ENCODE results near the gene DPP4. TPM values are rescaled to one million over a fixed set of nuclear protein-coding genes. Genes with fewer than 3 reads are reported as not detected.

Gene DPP4
- total and polyA plus RNA-seq, 8 donors, result 28.0 to 105 (median 44.1) TPM

DNA sequence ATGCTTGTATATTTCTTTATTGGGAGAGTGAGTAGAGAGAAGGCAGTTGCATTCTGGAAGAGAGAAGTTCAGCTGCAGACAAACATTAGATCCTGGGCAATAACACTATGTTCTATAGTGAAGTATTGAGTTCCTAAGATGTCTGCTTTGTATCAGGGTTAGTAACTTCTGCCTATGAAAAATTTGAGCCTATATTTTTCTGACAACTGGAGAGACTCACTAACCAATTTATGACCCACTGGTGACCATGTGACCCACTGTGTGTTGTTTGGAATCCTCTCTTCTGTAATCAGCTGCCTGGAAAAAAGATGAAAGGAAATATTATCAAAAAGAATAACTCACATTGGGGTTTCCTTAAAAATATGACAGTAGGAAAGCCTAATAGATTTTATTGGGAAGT is 35.3 kb downstream of the DPP4 start:
- no peaks in the 10 kb centered on the region for H3K9me3 ChIP-seq
- no peaks in the 10 kb centered on the region for H3K4me1 ChIP-seq
- ATAC-seq (no peak), DNase-seq (no peak)
- H3K36me3 ChIP-seq, result no peaks in the 10 kb centered on the region
- no peak overlapping the region for H3K27ac ChIP-seq
- intact Hi-C loops (cut with DNase I), result no loop called here
- no peak overlapping the region for H3K4me3 ChIP-seq
- no peaks in the 10 kb centered on the region for H3K27me3 ChIP-seq
- no peak for TF ChIP-seq CTCF (IDR thresholded peaks at IDR 0.05)

DNA sequence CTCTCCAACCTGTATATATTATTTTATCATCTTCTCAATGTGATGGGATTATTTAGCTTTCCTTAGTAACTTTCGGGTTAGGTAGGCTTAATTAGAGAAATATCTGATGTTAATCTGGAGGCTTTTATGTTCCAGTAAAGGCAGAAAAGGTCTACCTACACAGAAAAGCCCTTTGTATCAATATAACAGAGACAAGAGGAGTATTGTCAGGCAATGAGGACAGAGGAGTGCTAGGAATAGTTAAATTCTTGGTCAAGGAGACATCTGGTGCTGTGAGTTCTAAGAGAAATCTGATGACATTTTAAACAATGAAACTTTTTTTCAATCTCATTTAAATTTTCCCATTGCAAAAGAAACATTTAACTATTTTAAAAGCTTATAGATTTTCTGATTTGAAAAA is 36.1 kb downstream of the DPP4 start:
- Histone ChIP-seq H3K27me3 (no peaks in the 10 kb centered on the region), H3K36me3 (no peaks in the 10 kb centered on the region), H3K9me3 (no peaks in the 10 kb centered on the region), H3K4me1 (no peaks in the 10 kb centered on the region), H3K27ac (no peak overlapping the region), H3K4me3 (no peak overlapping the region)
- DNase-seq (no peak), ATAC-seq (no peak)
- no peak for TF ChIP-seq CTCF (IDR thresholded peaks at IDR 0.05)
- intact Hi-C loops (cut with DNase I), result no loop called here

DNA sequence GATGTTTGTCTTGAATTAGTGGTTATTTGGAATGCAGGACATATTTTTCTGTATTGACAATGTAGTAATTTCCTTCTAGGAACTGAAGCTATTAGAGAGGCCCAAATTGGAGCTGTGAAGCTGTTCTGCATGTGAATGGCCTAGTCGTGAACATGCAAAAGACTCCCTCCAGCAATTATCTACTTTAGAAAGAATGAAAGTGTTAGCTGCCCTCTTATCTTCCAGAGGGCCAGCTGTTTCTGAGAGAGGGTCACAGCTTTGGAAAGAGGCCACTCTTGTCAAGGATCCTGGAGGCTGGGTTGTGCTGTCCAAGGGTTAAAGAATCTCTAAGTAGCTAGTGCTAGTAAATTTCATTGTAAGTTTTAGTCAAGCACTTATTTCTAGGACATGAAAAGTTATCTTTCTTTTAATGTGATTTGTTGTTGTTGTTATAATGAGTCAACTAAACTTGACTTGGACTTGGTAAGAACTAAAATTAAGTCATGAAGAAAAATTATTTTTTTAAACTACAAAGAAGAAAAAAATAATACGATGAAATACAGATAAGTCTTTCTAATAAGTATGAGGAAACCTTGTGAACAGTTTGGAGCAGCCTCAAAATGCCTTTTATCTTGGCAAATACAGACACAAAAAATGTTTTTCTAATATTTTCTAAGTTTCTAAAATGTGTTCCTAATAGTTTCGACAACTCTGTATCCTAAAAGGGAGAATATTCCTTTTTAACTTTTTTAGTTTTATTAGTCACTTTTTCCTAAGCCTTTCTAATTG is 36.8 kb downstream of the DPP4 start:
- Histone ChIP-seq H3K27ac (no peak overlapping the region), H3K27me3 (no peaks in the 10 kb centered on the region), H3K36me3 (no peaks in the 10 kb centered on the region), H3K4me1 (no peaks in the 10 kb centered on the region), H3K4me3 (no peak overlapping the region), H3K9me3 (no peaks in the 10 kb centered on the region)
- ATAC-seq, result no peak
- DNase-seq, result no peak
- intact Hi-C loops (cut with DNase I), result no loop called here
- no peak for TF ChIP-seq CTCF (IDR thresholded peaks at IDR 0.05)

- Histone ChIP-seq H3K4me1 (no peaks in the 10 kb centered on the region), H3K36me3 (no peaks in the 10 kb centered on the region), H3K9me3 (no peaks in the 10 kb centered on the region), H3K27ac (no peak overlapping the region), H3K4me3 (no peak overlapping the region), H3K27me3 (no peaks in the 10 kb centered on the region)
- no peak for ATAC-seq
- DNase-seq, result no peak
- intact Hi-C loops (cut with DNase I), result no loop called here
- TF ChIP-seq CTCF (IDR thresholded peaks at IDR 0.05), result no peak
These were observed 38.0 kb downstream of the DPP4 start for GRCh38 chr2:162035981-162036380.

- no peak for ATAC-seq
These were observed 43.4 kb downstream of the DPP4 start for GRCh38 chr2:162030363-162031190.

More at GRCh38 chr2:162030363-162031190, 43.4 kb downstream of the DPP4 start:
- H3K36me3 ChIP-seq, result no peaks in the 10 kb centered on the region
- no peak overlapping the region for H3K27ac ChIP-seq
- intact Hi-C loops (cut with DNase I), result no loop called here
- H3K4me1 ChIP-seq, result peaks cover 0 to 2% of the 10 kb centered on the region in 2 donors
- no peaks in the 10 kb centered on the region for H3K27me3 ChIP-seq
- TF ChIP-seq CTCF (IDR thresholded peaks at IDR 0.05), result no peak
- DNase-seq, result no peak
- H3K9me3 ChIP-seq, result no peaks in the 10 kb centered on the region
- H3K4me3 ChIP-seq, result no peak overlapping the region

Data from left lung (tissue), 10 donors.